G401 (cell line): ENCODE measurements around the gene USB1. TPM values are rescaled to one million over a fixed set of nuclear protein-coding genes. Genes with fewer than 3 reads are reported as not detected.

Experiments
- DNase-seq: peaks from one replicate; pipeline ENCODE4 v3.0.0-alpha.2; 2015; ENCODE audit warnings: low spot score
- in situ Hi-C: cut with HindIII; loops from 2 replicates; pipeline ENCODE4 v1.10.0; 2016; ENCODE audit warnings: low sequenced_read_pairs, mixed read lengths
- total RNA-seq: library from RNA; depleted of rRNA; stranded (reverse); fragments of >200 nt; shearing (Covaris generic); gene quantifications from 2 replicates; pipeline ENCODE4 v1.2.3, GENCODE V29; 2014; rRNA removed

The USB1 gene
- total RNA-seq, 1 experiment from 2014 or later = 27.1 TPM

GRCh38 chr16:58057121-58057520, 55.9 kb downstream of the USB1 start:
- in situ Hi-C loops = no loop called here
- DNase-seq = no peak

DNA sequence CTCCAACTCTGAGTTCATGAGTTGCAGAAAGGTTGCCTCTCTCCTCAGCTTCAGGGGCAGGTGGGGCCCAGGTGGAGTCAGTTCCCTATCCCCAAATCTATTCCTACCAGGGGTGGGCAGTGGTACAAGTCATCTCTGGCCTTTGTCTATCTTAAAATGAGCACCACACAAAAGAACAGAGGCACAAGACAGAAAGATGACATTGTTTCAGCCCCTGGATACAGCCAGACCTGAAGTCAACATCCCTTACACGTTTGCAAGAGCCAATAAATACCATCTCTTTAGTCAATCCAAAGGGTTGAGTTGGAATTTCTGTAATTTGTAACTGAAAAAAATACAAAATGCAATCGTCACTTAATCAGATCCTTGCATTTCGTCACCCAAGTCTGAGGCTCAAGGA, 56.6 kb downstream of the USB1 start:
- in situ Hi-C loops = no loop called here

DNA sequence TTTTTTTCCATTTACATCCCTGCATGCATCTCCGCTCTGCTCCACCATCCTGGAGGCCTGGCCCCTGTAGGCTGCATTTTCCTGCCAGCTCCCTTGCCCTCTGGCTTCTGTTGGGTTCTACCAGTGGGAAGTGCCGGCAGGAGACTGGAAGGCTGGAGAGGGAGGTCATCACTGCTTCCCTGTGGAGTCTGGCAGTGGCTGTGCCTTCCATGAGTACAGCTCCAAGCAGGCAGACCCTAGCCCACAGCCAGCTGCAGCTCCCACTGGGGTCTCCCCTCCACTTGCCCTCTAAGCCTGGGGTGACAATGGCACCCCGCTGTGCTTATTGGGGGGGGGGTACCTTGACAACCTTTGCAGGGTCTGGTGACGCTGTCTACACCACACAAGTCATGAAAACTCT, 61.6 kb downstream of the USB1 start:
- no peak for DNase-seq
- in situ Hi-C loops = no loop called here

More for the DNA sequence above, 56.6 kb downstream of the USB1 start:
- no peak for DNase-seq

DNA sequence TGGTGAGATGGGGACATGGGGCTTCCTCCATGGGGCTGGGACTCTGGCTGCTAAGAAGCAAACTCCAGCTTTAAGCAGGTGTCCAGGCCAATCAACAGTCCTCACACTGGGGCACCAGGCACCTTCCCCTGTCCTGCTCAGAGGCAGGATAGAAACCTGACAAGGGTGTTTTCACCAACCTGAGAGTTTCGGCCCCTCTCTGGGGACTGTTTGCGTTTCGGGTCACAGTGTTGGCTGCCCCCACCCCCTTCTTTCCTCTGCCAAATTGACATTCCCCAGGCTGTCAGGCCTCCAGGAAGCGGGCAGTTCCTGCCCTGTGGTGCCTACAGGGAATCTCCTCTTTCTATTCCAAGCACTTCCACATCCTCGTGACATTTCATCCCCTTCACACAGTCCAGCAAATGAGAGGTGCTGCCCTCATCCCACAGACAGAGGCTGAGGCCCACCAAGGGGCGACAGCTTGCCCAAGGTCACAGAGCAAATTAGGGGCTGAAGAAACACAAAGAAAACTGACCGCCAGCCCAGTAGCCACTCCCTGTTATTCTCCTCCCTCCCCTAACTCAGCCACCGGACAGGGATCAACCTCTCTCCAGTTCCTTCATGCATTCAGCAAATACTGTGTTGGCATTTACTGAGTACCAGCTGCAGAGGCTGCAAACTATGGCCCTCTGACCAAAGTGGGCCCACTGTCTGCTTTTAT, 62.3 kb downstream of the USB1 start:
- no peak for DNase-seq
- in situ Hi-C loops = no loop called here

DNA sequence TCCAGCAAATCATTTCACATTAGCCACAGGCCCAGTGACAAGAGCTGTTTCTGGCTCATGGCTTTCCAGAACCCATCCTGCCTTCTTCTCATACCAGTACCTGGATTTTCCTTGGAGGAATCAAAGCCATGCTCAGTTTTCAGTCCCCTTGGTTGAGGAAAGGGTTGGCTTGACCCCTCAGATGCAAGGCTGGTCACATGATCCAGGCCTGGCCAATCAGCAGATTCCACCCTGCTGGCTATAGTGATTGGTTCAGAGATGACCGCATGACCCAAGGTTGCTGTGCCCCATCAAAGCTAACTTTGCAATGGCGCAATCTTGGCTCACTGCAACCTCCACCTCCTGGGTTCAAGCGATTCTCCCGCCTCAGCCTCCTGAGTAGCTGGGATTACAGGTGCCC, 69.4 kb downstream of the USB1 start:
- no peak for DNase-seq
- in situ Hi-C loops = no loop called here

Other genes with a start within 250 kb of the USB1 start
- 44.3 and 53.5 TPM in 2 replicates for gene KIFC3, start 198.9 kb upstream of the USB1 start, total RNA-seq
- gene CNGB1, start 30.3 kb upstream of the USB1 start, total RNA-seq = not detected in 2 replicates
- 2.0 and 3.8 TPM in 2 replicates for gene ZNF319, start 735 bp upstream of the USB1 start, total RNA-seq
- 3.1 and 3.9 TPM in 2 replicates for gene MMP15, start 24.3 kb downstream of the USB1 start, total RNA-seq
- 70.7 and 89.6 TPM in 2 replicates for gene CFAP20, start 128.0 kb downstream of the USB1 start, total RNA-seq
- 23.9 and 34.4 TPM in 2 replicates for gene CSNK2A2, start 196.7 kb downstream of the USB1 start, total RNA-seq